ENCODE data around the gene DAPK2.

GRCh38 chr15:64035525-64035924 lies 10.8 kb downstream of the DAPK2 start:
- no peak for TF ChIP-seq BHLHE40 (IDR thresholded peaks at IDR 0.05; ENCODE audit: borderline replicate concordance)
- no peak for TF ChIP-seq ELF4 (IDR thresholded peaks at IDR 0.05)
- TF ChIP-seq CTBP1 (IDR thresholded peaks at IDR 0.05; ENCODE audit: borderline replicate concordance) = no peak
- no peak for TF ChIP-seq FOXA1 (IDR thresholded peaks at IDR 0.05)
- TF ChIP-seq HDGF (IDR thresholded peaks at IDR 0.05; ENCODE audit: borderline replicate concordance) = no peak
- TF ChIP-seq NFRKB (IDR thresholded peaks at IDR 0.05) = no peak
- TF ChIP-seq FOXM1 (IDR thresholded peaks at IDR 0.05; ENCODE audit: borderline replicate concordance) = no peak
- TF ChIP-seq, protein P1, sequence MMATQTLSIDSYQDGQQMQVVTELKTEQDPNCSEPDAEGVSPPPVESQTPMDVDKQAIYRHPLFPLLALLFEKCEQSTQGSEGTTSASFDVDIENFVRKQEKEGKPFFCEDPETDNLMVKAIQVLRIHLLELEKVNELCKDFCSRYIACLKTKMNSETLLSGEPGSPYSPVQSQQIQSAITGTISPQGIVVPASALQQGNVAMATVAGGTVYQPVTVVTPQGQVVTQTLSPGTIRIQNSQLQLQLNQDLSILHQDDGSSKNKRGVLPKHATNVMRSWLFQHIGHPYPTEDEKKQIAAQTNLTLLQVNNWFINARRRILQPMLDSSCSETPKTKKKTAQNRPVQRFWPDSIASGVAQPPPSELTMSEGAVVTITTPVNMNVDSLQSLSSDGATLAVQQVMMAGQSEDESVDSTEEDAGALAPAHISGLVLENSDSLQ (IDR thresholded peaks at IDR 0.05) = no peak
- no peak for TF ChIP-seq TARDBP (IDR thresholded peaks at IDR 0.05)
- no peak for TF ChIP-seq LEF1 (IDR thresholded peaks at IDR 0.05; ENCODE audit: borderline replicate concordance)
- no peak for TF ChIP-seq SP1 (IDR thresholded peaks at IDR 0.05)
- no peak for TF ChIP-seq FOXK2 (IDR thresholded peaks at IDR 0.05)

Measured in HEK293T (cell line).